Coronary artery (tissue), 2 donors: ENCODE measurements around the gene EML4.
"Not testable (repeated sequence)": the region's sequence is repeated elsewhere in the genome, so short reads cannot be mapped to it uniquely, and the experiment has no call there.

Source experiments
- DNase-seq: peaks from one replicate; pipeline ENCODE4 v3.0.0-alpha.2; 2017; ENCODE audit warnings: low spot score
- H3K27ac ChIP-seq, 2 donors: fragments of 200-600 bp; sonication (generic); one replicate each; pipeline ENCODE4 v1.5.1; 2016 to 2019
- H3K4me3 ChIP-seq: fragments of 200-600 bp; sonication (generic); 2 replicates; pipeline ENCODE4 v1.5.1; 2016; ENCODE audit warnings: mild to moderate bottlenecking, moderate library complexity
- TF ChIP-seq, protein P1 (sequence below): fragments of 200-600 bp; sonication (generic); IDR thresholded peaks from one replicate; pipeline ENCODE4 v1.5.1; 2019; ENCODE audit warnings: antibody characterized with exemption

The EML4 gene, protein sequence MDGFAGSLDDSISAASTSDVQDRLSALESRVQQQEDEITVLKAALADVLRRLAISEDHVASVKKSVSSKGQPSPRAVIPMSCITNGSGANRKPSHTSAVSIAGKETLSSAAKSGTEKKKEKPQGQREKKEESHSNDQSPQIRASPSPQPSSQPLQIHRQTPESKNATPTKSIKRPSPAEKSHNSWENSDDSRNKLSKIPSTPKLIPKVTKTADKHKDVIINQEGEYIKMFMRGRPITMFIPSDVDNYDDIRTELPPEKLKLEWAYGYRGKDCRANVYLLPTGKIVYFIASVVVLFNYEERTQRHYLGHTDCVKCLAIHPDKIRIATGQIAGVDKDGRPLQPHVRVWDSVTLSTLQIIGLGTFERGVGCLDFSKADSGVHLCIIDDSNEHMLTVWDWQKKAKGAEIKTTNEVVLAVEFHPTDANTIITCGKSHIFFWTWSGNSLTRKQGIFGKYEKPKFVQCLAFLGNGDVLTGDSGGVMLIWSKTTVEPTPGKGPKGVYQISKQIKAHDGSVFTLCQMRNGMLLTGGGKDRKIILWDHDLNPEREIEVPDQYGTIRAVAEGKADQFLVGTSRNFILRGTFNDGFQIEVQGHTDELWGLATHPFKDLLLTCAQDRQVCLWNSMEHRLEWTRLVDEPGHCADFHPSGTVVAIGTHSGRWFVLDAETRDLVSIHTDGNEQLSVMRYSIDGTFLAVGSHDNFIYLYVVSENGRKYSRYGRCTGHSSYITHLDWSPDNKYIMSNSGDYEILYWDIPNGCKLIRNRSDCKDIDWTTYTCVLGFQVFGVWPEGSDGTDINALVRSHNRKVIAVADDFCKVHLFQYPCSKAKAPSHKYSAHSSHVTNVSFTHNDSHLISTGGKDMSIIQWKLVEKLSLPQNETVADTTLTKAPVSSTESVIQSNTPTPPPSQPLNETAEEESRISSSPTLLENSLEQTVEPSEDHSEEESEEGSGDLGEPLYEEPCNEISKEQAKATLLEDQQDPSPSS

DNA sequence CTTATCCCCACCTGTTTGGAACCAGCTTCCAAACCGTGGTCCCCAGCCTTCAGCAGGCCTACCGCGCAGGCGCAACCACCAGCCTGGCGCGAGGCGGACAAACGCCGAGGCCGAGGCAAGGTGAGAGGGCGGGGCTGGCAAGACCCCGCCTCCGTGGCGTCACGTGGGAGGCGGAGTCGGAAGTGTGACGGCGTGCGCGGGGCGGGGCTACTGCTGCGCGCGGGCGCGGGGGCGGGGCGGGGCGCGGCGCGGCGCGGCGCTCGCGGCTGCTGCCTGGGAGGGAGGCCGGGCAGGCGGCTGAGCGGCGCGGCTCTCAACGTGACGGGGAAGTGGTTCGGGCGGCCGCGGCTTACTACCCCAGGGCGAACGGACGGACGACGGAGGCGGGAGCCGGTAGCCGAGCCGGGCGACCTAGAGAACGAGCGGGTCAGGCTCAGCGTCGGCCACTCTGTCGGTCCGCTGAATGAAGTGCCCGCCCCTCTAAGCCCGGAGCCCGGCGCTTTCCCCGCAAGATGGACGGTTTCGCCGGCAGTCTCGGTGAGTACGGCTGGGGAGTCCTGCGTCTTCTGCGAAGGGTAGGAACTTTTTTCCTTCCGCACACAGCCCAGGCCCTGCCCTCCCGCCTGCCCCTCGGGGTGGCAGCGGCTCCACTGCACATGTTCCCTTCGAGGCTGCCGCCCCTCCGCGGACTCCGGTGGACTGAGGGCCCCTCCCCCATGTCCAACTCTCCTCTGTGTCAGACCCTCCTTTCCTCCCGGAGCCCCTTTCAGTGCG, at the start of gene EML4:
Gene EML4 (plus strand): TSS at position 254 of the 774 bp plus-strand sequence. CDS start 259 bp downstream, at position 513.
- peak; percentile 93 for DNase-seq
- peak within 1 kb of the TSS; percentile 80 to 97 for H3K27ac ChIP-seq
- H3K4me3 ChIP-seq, result peak within 1 kb of the TSS; percentile 96
- TF ChIP-seq, protein P1, sequence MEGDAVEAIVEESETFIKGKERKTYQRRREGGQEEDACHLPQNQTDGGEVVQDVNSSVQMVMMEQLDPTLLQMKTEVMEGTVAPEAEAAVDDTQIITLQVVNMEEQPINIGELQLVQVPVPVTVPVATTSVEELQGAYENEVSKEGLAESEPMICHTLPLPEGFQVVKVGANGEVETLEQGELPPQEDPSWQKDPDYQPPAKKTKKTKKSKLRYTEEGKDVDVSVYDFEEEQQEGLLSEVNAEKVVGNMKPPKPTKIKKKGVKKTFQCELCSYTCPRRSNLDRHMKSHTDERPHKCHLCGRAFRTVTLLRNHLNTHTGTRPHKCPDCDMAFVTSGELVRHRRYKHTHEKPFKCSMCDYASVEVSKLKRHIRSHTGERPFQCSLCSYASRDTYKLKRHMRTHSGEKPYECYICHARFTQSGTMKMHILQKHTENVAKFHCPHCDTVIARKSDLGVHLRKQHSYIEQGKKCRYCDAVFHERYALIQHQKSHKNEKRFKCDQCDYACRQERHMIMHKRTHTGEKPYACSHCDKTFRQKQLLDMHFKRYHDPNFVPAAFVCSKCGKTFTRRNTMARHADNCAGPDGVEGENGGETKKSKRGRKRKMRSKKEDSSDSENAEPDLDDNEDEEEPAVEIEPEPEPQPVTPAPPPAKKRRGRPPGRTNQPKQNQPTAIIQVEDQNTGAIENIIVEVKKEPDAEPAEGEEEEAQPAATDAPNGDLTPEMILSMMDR, result no peak

DNA sequence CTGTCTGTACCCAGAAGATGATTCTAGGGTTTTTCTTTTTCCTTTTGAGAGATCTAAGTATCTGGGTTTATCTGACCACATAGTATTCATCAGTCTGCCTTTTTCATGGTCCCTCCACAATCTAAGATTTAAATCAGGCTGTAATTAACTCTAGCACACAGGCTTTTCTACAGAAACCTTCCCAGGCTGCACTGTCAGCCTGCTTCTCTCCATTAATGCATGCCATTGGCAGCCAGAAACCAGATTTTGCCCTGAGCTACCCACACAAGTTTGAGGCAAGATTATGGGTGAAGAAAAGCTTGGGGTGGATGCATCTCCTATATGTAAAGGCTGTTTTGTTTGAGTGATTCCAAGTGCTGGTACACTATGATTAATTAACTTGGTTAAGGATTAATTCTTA, 45.7 kb upstream of the EML4 start:
- TF ChIP-seq, protein P1, result no peak
- DNase-seq, result no peak
- H3K27ac ChIP-seq, result no peak overlapping the region
- no peak overlapping the region for H3K4me3 ChIP-seq

DNA sequence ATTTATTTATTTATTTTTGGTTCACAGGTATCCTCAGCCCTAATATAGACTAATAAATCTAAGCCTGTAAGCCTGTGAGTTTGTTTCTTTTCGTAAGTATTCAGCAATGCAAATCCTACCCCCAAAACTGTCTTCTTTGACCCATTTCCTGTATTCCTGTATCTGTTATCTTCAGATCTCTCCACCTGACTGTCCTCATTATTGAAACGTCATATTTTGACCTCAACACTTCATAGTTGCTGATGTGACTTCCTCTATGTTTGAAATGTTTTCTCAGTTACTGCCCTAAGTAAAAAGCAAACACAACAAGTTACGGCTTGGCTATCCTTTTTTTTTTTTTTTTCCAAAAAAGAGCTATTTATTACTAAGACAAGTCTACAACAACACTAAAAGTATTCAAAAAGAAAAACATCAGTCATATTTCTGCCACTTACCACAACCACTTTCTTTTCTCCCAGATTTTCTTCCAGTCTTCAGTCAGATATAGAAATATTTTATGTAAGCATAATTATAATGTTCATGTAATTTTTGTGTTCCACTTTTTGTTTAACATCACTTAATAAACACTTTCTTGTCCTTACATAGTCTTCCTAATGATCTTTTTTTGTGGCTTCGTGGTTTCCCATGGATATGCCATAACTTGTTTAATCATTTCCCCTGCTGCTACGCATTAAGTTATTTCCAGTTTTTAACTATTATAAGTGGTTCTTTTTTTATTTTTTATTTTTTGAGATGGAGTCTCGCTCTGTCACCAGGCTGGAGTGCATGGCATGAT, 45.0 kb upstream of the EML4 start:
- TF ChIP-seq, protein P1, result no peak
- H3K27ac ChIP-seq, result no peak overlapping the region
- no peak for DNase-seq
- H3K4me3 ChIP-seq, result no peak overlapping the region

DNA sequence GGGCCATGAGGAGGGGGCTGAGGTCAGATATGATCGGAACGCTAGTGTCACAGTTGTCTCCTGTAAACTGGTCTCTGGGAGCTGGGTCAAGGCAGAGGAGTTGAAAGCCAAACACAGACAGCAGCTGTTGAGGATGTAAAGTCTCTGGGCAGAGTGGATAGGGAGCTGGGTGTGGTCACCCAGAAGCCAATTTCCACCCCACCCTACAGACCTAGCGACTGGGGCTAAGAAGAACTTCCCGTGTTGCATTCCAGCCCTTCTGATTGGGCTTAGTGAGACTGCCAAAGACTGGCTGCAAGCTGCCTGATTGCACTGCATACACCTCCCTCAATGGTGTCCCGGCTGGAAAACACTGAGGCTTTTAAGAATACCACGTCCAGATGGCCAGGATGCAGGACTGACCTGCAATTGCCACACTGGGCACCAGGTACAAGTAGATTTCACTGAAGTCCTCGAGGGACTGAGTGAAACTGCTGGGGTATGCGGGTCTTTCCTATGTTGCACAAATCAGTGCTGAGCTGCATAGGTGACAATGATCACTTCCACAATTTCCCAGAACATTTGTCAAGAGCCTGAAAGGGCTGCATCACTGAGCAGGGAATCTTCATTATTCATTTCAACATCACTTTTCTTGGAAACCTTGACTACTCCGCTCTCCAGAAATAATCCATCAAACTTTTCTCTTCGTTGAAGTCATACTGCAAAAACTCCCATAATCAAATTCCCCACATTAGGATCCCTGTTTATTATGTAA, 43.1 kb upstream of the EML4 start:
- TF ChIP-seq, protein P1, result no peak
- DNase-seq, result no peak
- H3K27ac ChIP-seq, result no peak overlapping the region
- no peak overlapping the region for H3K4me3 ChIP-seq

DNA sequence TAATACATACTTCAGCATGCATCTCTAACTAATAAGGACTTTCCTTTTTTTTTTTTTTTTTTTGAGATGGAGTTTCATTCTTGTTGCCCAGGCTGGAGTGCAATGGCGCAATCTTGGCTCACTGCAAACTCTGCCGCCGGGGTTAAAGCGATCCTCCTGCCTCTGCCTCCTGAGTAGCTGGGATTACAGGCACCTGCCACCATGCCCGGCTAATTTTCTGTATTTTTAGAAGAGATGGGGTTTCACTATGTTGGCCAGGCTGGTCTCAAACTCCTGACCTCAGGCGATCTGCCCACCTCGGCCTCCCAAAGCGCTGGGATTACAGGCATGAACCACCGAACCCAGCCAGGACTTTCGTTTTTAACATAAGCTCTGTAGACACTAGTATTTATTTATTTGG, 42.3 kb upstream of the EML4 start:
- not testable (repeated sequence) for H3K4me3 ChIP-seq, H3K27ac ChIP-seq, DNase-seq
